22Rv1 (cell line): ENCODE measurements around the gene UBAP1L.

Experiments used
- ZFX ChIP-seq: fragments of 450-650 bp; IDR thresholded peaks from 2 replicates; pipeline ENCODE4 v1.6.1; 2017; ENCODE audit warnings: antibody characterized with exemption, borderline replicate concordance
- TF ChIP-seq, protein P1 (sequence below): fragments of 450-650 bp; IDR thresholded peaks from 2 replicates; pipeline ENCODE4 v1.5.1; 2017; ENCODE audit warnings: mild to moderate bottlenecking

- TF ChIP-seq, protein P1, sequence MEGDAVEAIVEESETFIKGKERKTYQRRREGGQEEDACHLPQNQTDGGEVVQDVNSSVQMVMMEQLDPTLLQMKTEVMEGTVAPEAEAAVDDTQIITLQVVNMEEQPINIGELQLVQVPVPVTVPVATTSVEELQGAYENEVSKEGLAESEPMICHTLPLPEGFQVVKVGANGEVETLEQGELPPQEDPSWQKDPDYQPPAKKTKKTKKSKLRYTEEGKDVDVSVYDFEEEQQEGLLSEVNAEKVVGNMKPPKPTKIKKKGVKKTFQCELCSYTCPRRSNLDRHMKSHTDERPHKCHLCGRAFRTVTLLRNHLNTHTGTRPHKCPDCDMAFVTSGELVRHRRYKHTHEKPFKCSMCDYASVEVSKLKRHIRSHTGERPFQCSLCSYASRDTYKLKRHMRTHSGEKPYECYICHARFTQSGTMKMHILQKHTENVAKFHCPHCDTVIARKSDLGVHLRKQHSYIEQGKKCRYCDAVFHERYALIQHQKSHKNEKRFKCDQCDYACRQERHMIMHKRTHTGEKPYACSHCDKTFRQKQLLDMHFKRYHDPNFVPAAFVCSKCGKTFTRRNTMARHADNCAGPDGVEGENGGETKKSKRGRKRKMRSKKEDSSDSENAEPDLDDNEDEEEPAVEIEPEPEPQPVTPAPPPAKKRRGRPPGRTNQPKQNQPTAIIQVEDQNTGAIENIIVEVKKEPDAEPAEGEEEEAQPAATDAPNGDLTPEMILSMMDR = no peak
- no peak for TF ChIP-seq ZFX
These were observed 19.5 kb upstream of the UBAP1L start for GRCh38 chr15:65134538-65134937.
